Measurements from ENCODE around the gene CABLES1.

Gene CABLES1

DNA sequence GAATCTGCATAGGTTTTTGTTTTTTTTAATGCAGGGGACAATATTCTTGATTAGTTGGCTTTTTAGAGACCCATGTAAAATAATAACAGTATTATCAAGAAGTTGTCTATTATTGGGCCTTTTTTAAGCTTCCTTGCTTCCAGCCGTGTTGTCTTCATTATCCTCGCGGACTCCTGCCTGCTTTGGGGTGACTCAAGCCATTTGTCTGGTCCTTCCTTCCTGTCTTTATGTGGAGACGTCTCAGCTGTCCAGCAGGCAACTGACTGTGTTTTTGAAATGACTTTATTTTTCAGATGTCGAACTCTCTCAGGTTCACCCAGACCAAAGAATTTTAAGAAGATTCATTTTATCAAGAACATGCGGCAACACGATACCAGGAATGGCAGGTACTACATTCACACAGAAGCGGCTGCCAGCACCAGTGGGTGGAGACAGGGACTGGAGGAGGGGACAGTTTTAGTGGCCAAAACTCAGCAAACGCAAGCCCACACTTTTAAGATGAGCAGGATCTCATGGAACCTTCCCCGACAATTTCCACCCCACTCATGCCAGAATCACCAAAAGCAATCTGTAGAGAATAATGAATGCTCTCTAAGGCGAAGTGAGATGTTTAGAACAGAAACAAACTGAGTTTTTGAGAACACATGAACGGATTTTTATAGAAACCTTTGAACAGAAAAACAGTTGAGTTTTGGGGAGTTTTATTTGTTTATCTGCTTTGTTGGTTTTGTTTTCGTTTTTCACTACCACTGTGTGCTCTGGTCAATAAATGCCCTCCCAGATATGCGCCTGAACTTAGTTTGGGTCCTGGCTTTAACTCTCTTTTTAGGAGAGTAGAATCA, 59.1 kb downstream of the CABLES1 start:
- Histone ChIP-seq H3K27me3 (ENCODE audit: insufficient read depth, poor library complexity, severe bottlenecking) (no peaks in the 10 kb centered on the region), H3K27ac (replicated peaks) (no peak overlapping the region), H3K4me3 (replicated peaks; ENCODE audit: insufficient read depth, low read length) (no peak overlapping the region)
- TF ChIP-seq, protein P1, sequence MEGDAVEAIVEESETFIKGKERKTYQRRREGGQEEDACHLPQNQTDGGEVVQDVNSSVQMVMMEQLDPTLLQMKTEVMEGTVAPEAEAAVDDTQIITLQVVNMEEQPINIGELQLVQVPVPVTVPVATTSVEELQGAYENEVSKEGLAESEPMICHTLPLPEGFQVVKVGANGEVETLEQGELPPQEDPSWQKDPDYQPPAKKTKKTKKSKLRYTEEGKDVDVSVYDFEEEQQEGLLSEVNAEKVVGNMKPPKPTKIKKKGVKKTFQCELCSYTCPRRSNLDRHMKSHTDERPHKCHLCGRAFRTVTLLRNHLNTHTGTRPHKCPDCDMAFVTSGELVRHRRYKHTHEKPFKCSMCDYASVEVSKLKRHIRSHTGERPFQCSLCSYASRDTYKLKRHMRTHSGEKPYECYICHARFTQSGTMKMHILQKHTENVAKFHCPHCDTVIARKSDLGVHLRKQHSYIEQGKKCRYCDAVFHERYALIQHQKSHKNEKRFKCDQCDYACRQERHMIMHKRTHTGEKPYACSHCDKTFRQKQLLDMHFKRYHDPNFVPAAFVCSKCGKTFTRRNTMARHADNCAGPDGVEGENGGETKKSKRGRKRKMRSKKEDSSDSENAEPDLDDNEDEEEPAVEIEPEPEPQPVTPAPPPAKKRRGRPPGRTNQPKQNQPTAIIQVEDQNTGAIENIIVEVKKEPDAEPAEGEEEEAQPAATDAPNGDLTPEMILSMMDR (IDR thresholded peaks at IDR 0.05; ENCODE audit: insufficient read depth, low read length): no peak
- TF ChIP-seq SPI1 (IDR thresholded peaks at IDR 0.05; ENCODE audit: borderline replicate concordance, low read depth): no peak
- no peak for TF ChIP-seq REST (IDR thresholded peaks at IDR 0.05; ENCODE audit: insufficient replicate concordance, low read depth)
- no peak for TF ChIP-seq POLR2AphosphoS5 (IDR thresholded peaks at IDR 0.05; ENCODE audit: low read depth)
- TF ChIP-seq GABPA (IDR thresholded peaks at IDR 0.05; ENCODE audit: low read depth): no peak
- no peak for DNase-seq (ENCODE audit: low read depth in 1 of 2, low spot score in 1 of 2)

GRCh38 chr18:23194997-23195957, 60.0 kb downstream of the CABLES1 start:
- Histone ChIP-seq H3K4me3 (replicated peaks; ENCODE audit: insufficient read depth, low read length) (no peak overlapping the region), H3K27ac (replicated peaks) (no peak overlapping the region), H3K27me3 (ENCODE audit: insufficient read depth, poor library complexity, severe bottlenecking) (no peaks in the 10 kb centered on the region)
- DNase-seq (ENCODE audit: low read depth in 1 of 2, low spot score in 1 of 2): no peak
- TF ChIP-seq, protein P1 (IDR thresholded peaks at IDR 0.05; ENCODE audit: insufficient read depth, low read length): no peak
- TF ChIP-seq SPI1 (IDR thresholded peaks at IDR 0.05; ENCODE audit: borderline replicate concordance, low read depth): no peak
- no peak for TF ChIP-seq POLR2AphosphoS5 (IDR thresholded peaks at IDR 0.05; ENCODE audit: low read depth)
- TF ChIP-seq GABPA (IDR thresholded peaks at IDR 0.05; ENCODE audit: low read depth): no peak
- TF ChIP-seq REST (IDR thresholded peaks at IDR 0.05; ENCODE audit: insufficient replicate concordance, low read depth): no peak

DNA sequence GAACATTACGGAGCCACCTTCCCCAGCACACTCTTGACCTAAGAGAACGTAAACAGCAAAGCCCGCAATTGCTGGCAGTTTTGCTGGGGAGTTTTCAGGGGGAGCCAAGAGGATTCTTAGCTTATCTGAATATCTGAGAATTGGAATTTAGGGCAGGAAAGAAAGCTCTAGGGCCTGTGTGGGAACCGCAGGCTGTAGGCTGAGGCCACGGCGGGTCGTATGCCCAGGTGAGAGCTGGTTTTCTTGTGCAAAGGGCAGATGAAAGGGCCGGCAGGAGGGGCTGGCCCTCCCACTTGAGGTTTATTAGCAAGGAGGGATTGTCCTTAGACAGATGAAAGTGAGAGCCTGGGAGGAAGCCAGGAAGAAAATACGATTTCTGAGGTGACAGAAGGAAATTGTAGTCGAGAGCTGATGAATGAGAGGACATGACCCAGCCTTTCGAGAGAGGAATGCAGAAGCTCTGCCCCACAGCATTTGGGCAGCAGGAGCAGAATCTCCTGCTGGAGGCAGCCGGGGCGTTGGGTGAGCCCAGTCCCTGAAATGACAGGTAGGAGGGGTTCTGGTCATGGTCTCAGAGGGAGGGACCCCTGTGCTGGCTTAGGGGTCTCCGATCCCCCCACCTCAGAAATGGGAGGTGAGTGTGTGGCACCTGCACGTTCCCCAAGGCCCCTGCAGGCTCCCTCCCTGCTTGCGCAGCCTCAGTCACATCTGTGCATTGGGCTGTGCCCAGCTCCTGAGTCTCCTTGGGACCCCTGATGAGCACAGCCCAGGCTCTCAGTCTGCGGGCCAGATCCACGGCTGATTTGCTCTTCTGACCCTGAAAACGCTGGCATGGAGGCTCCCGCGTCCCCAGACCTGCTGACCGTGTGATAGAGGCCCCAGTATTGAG, 61.1 kb downstream of the CABLES1 start:
- Histone ChIP-seq H3K27me3 (ENCODE audit: insufficient read depth, poor library complexity, severe bottlenecking) (no peaks in the 10 kb centered on the region), H3K4me3 (replicated peaks; ENCODE audit: insufficient read depth, low read length) (no peak overlapping the region), H3K27ac (replicated peaks) (no peak overlapping the region)
- TF ChIP-seq REST (IDR thresholded peaks at IDR 0.05; ENCODE audit: insufficient replicate concordance, low read depth): no peak
- no peak for TF ChIP-seq SPI1 (IDR thresholded peaks at IDR 0.05; ENCODE audit: borderline replicate concordance, low read depth)
- TF ChIP-seq GABPA (IDR thresholded peaks at IDR 0.05; ENCODE audit: low read depth): no peak
- no peak for TF ChIP-seq POLR2AphosphoS5 (IDR thresholded peaks at IDR 0.05; ENCODE audit: low read depth)
- TF ChIP-seq, protein P1 (IDR thresholded peaks at IDR 0.05; ENCODE audit: insufficient read depth, low read length): no peak
- DNase-seq (ENCODE audit: low read depth in 1 of 2, low spot score in 1 of 2): no peak

Data from HL-60 (cell line).